ENCODE results near the gene PRPF39. TPM values are rescaled to one million over a fixed set of nuclear protein-coding genes. Genes with fewer than 3 reads are reported as not detected.

The PRPF39 gene
- total RNA-seq, 1 donor from 2014 or later: 31.3 TPM

GRCh38 chr14:45057881-45058364 is 26.0 kb upstream of the PRPF39 start:
- Histone ChIP-seq H3K4me3 (no peak overlapping the region), H3K36me3 (peaks cover 25% of the 10 kb centered on the region), H3K4me1 (no peaks in the 10 kb centered on the region), H3K27ac (no peak overlapping the region), H3K27me3 (no peaks in the 10 kb centered on the region), H3K9me3 (no peaks in the 10 kb centered on the region)
- ATAC-seq: no peak
- intact Hi-C loops (cut with DNase I): no loop called here
- no peak for TF ChIP-seq CTCF (IDR thresholded peaks at IDR 0.05)
- no peak for DNase-seq

- no peaks in the 10 kb centered on the region for H3K36me3 ChIP-seq
- H3K9me3 ChIP-seq: no peaks in the 10 kb centered on the region
- no peak for ATAC-seq
- TF ChIP-seq CTCF (IDR thresholded peaks at IDR 0.05): no peak
- H3K27me3 ChIP-seq: no peaks in the 10 kb centered on the region
- no peak overlapping the region for H3K27ac ChIP-seq
- intact Hi-C loops (cut with DNase I): no loop called here
- DNase-seq: no peak
- no peak overlapping the region for H3K4me3 ChIP-seq
- no peaks in the 10 kb centered on the region for H3K4me1 ChIP-seq
These were observed 23.4 kb upstream of the PRPF39 start for GRCh38 chr14:45060551-45060950.

GRCh38 chr14:45065540-45065939 is 18.4 kb upstream of the PRPF39 start:
- H3K36me3 ChIP-seq: peaks cover 3% of the 10 kb centered on the region
- no peak overlapping the region for H3K27ac ChIP-seq
- intact Hi-C loops (cut with DNase I): no loop called here
- no peak for DNase-seq
- H3K9me3 ChIP-seq: no peaks in the 10 kb centered on the region
- no peak for TF ChIP-seq CTCF (IDR thresholded peaks at IDR 0.05)
- no peak for ATAC-seq
- no peaks in the 10 kb centered on the region for H3K27me3 ChIP-seq
- no peaks in the 10 kb centered on the region for H3K4me1 ChIP-seq
- H3K4me3 ChIP-seq: no peak overlapping the region

- H3K4me3 ChIP-seq: no peak overlapping the region
- intact Hi-C loops (cut with DNase I): no loop called here
- ATAC-seq (no peak), DNase-seq (no peak)
- H3K9me3 ChIP-seq: no peaks in the 10 kb centered on the region
- H3K27me3 ChIP-seq: no peaks in the 10 kb centered on the region
- H3K27ac ChIP-seq: no peak overlapping the region
- no peaks in the 10 kb centered on the region for H3K4me1 ChIP-seq
- peaks cover 3% of the 10 kb centered on the region for H3K36me3 ChIP-seq
- TF ChIP-seq CTCF (IDR thresholded peaks at IDR 0.05): no peak
These were observed 18.0 kb upstream of the PRPF39 start for GRCh38 chr14:45065956-45066355.

GRCh38 chr14:45066667-45067066 is 17.2 kb upstream of the PRPF39 start:
- intact Hi-C loops (cut with DNase I): no loop called here
- H3K27ac ChIP-seq: no peak overlapping the region
- TF ChIP-seq CTCF (IDR thresholded peaks at IDR 0.05): no peak

GRCh38 chr14:45068396-45068795 is 15.5 kb upstream of the PRPF39 start:
- H3K27me3 ChIP-seq: no peaks in the 10 kb centered on the region
- DNase-seq (no peak), ATAC-seq (no peak)
- H3K9me3 ChIP-seq: no peaks in the 10 kb centered on the region
- no peaks in the 10 kb centered on the region for H3K4me1 ChIP-seq
- intact Hi-C loops (cut with DNase I): no loop called here
- TF ChIP-seq CTCF (IDR thresholded peaks at IDR 0.05): no peak
- H3K36me3 ChIP-seq: peaks cover 6% of the 10 kb centered on the region
- no peak overlapping the region for H3K27ac ChIP-seq
- no peak overlapping the region for H3K4me3 ChIP-seq

More at GRCh38 chr14:45066667-45067066, 17.2 kb upstream of the PRPF39 start:
- ATAC-seq (no peak), DNase-seq (no peak)
- peaks cover 3% of the 10 kb centered on the region for H3K36me3 ChIP-seq
- H3K4me3 ChIP-seq: no peak overlapping the region
- H3K9me3 ChIP-seq: no peaks in the 10 kb centered on the region
- no peaks in the 10 kb centered on the region for H3K4me1 ChIP-seq
- H3K27me3 ChIP-seq: no peaks in the 10 kb centered on the region

All from upper lobe of right lung (tissue), 1 donor.